Tibial nerve (tissue), 4 donors: ENCODE data around the gene PLA2G2A. TPM values are rescaled to one million over a fixed set of nuclear protein-coding genes. Genes with fewer than 3 reads are reported as not detected.

Source experiments
- DNase-seq, 2 donors: peaks; one replicate each; pipeline ENCODE4 v3.0.0-alpha.2; 2019; ENCODE audit warnings: low spot score in 2 of 2
- H3K27ac ChIP-seq, 4 donors: fragments of 200-600 bp; sonication (generic) in 3 of 4; one replicate each; pipeline ENCODE4 v1.5.1; 2017 to 2019; ENCODE audit warnings: mild to moderate bottlenecking in 1 of 4
- H3K27me3 ChIP-seq, 2 donors: fragments of 200-600 bp; sonication (generic) in 1 of 2; one replicate each; pipeline versions ENCODE4 v1.5.1 to v1.6.0; 2017 to 2019
- H3K36me3 ChIP-seq, 3 donors: fragments of 200-600 bp; sonication (generic); one replicate each; pipeline ENCODE4 v1.5.1; 2018 to 2019
- H3K4me1 ChIP-seq, 4 donors: fragments of 200-600 bp; sonication (generic) in 3 of 4; one replicate each; pipeline ENCODE4 v1.5.1; 2017 to 2019
- H3K4me3 ChIP-seq, 4 donors: fragments of 200-600 bp; sonication (generic) in 3 of 4; one replicate each; pipeline ENCODE4 v1.5.1; 2017 to 2019; ENCODE audit warnings: mild to moderate bottlenecking in 1 of 4, moderate library complexity in 1 of 4
- H3K9me3 ChIP-seq, 4 donors: fragments of 200-600 bp; sonication (generic) in 3 of 4; one replicate each; pipeline ENCODE4 v1.5.1; 2017 to 2019
- CTCF ChIP-seq, 5 experiments: fragments of 200-600 bp in 3 of 5; fragments of 450-650 bp in 2 of 5; sonication (generic) in 3 of 5; IDR thresholded peaks; one replicate each; pipeline ENCODE4 v1.5.1; 2016 to 2019; ENCODE audit warnings: antibody characterized with exemption in 5 of 5, mild to moderate bottlenecking in 3 of 5, moderate library complexity in 2 of 5
- EP300 ChIP-seq, 2 donors: sonication (generic); formaldehyde crosslinking; IDR thresholded peaks; one replicate each; pipeline ENCODE4 v1.6.1; 2017; ENCODE audit warnings: antibody characterized with exemption in 2 of 2, mild to moderate bottlenecking in 1 of 2
- POLR2A ChIP-seq, 2 donors: fragments of 450-650 bp; IDR thresholded peaks; one replicate each; pipeline ENCODE4 v1.6.1; 2017; ENCODE audit warnings: antibody characterized with exemption in 2 of 2, mild to moderate bottlenecking in 2 of 2, moderate library complexity in 2 of 2
- WGBS, 2 donors: methylation state at CpG; one replicate each; pipeline ENCODE4 v1.1.5; 2018; 5-methylcytosine and 5-hydroxymethylcytosine counted together
- total RNA-seq, 4 donors: library from RNA; depleted of rRNA; stranded (reverse); fragments of >200 nt; gene quantifications; one replicate each; pipeline ENCODE4 v1.1.0, GENCODE V29; 2016

Gene PLA2G2A
- total RNA-seq, 4 donors from 2014 or later = 327 to 509 (median 407) TPM

- Histone ChIP-seq H3K36me3 (no peaks in the 10 kb centered on the region), H3K27ac (no peak overlapping the region), H3K4me1 (peaks cover 0 to 11% (median 0%) of the 10 kb centered on the region in 4 donors), H3K27me3 (no peaks in the 10 kb centered on the region), H3K4me3 (no peak overlapping the region), H3K9me3 (no peaks in the 10 kb centered on the region)
- no peak for DNase-seq
- TF ChIP-seq EP300 (IDR thresholded peaks at IDR 0.05) (no peak), CTCF (IDR thresholded peaks at IDR 0.05) (no peak), POLR2A (IDR thresholded peaks at IDR 0.05) (no peak)
- WGBS, 2 donors = 36 to 46% methylated on average over 1 of the region's 1 CpG
Measured at GRCh38 chr1:19981170-19981506, 1.7 kb upstream of the PLA2G2A start.

GRCh38 chr1:19980314-19980713, 896 bp upstream of the PLA2G2A start:
- H3K9me3 ChIP-seq = no peaks in the 10 kb centered on the region
- H3K36me3 ChIP-seq = no peaks in the 10 kb centered on the region
- TF ChIP-seq EP300 (IDR thresholded peaks at IDR 0.05) (no peak), POLR2A (IDR thresholded peaks at IDR 0.05) (no peak), CTCF (IDR thresholded peaks at IDR 0.05) (no peak)
- DNase-seq = no peak
- H3K4me3 ChIP-seq = no peak overlapping the region
- no peak overlapping the region for H3K27ac ChIP-seq
- 82 to 87% methylated on average over 3 of the region's 3 CpGs for WGBS, 2 donors
- H3K4me1 ChIP-seq = peaks cover 0 to 11% (median 0%) of the 10 kb centered on the region in 4 donors
- H3K27me3 ChIP-seq = no peaks in the 10 kb centered on the region

- Histone ChIP-seq H3K4me1 (peaks cover 0 to 11% (median 0%) of the 10 kb centered on the region in 4 donors), H3K27ac (peak overlapping the region in 1 of 4 donors; percentile 18), H3K36me3 (no peaks in the 10 kb centered on the region), H3K4me3 (peak overlapping the region in 1 of 4 donors; percentile 41), H3K27me3 (no peaks in the 10 kb centered on the region), H3K9me3 (no peaks in the 10 kb centered on the region)
- TF ChIP-seq EP300 (IDR thresholded peaks at IDR 0.05) = no peak
- no peak for TF ChIP-seq POLR2A (IDR thresholded peaks at IDR 0.05)
- no peak for TF ChIP-seq CTCF (IDR thresholded peaks at IDR 0.05)
- WGBS, 2 donors = 78 to 86% methylated on average over 6 to 9 of the region's 9 CpGs
- no peak for DNase-seq
Measured at GRCh38 chr1:19978143-19978542, 1.3 kb downstream of the PLA2G2A start.

GRCh38 chr1:19976317-19977003, 3.0 kb downstream of the PLA2G2A start:
- H3K4me3 ChIP-seq = peak overlapping the region in 1 of 4 donors; percentile 41
- WGBS, 2 donors = 83 to 86% methylated on average over 5 to 7 of the region's 7 CpGs
- H3K27me3 ChIP-seq = no peaks in the 10 kb centered on the region
- peaks cover 0 to 10% (median 0%) of the 10 kb centered on the region in 4 donors for H3K4me1 ChIP-seq
- peak overlapping the region in 1 of 4 donors; percentile 10 for H3K27ac ChIP-seq
- no peaks in the 10 kb centered on the region for H3K36me3 ChIP-seq
- no peak for TF ChIP-seq POLR2A (IDR thresholded peaks at IDR 0.05)
- no peak for TF ChIP-seq CTCF (IDR thresholded peaks at IDR 0.05)
- no peak for TF ChIP-seq EP300 (IDR thresholded peaks at IDR 0.05)
- no peak for DNase-seq
- H3K9me3 ChIP-seq = no peaks in the 10 kb centered on the region

- no peak for DNase-seq
- peaks cover 0 to 1% (median 0%) of the 10 kb centered on the region in 4 donors for H3K4me1 ChIP-seq
- no peaks in the 10 kb centered on the region for H3K27me3 ChIP-seq
- H3K36me3 ChIP-seq = no peaks in the 10 kb centered on the region
- TF ChIP-seq CTCF (IDR thresholded peaks at IDR 0.05) (no peak), POLR2A (IDR thresholded peaks at IDR 0.05) (no peak), EP300 (IDR thresholded peaks at IDR 0.05) (no peak)
- no peak overlapping the region for H3K27ac ChIP-seq
- no peak overlapping the region for H3K4me3 ChIP-seq
- 50 to 62% methylated on average over 6 of the region's 6 CpGs for WGBS, 2 donors
- no peaks in the 10 kb centered on the region for H3K9me3 ChIP-seq
Measured at GRCh38 chr1:19975423-19976193, 3.8 kb downstream of the PLA2G2A start.
